Measurements from ENCODE around the gene BCAN. TPM values are rescaled to one million over a fixed set of nuclear protein-coding genes. Genes with fewer than 3 reads are reported as not detected.

Gene BCAN
- total RNA-seq, 1 experiment from 2014 or later = 1.2 TPM

DNA sequence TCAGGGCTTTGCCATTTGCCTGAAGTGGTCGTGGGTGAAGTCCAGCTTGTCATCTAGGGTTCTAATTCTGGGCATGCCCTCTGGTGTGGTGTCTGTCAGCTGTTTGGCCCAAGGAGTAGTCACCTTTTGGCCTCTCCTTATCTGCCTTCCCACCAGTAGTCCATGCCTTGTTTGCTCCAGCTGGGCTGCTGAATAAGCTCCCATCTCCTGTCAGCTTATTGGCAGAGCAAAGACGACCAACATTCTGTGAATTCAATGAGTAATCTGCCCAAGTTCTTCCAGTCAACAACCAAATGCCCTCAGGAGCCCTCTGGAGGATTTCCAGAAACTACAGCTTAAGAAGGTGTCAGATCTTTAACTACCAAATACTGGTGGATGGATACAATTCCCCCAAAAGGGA lies 7.0 kb downstream of the BCAN start:
- Histone ChIP-seq H3K79me1 (ENCODE audit: insufficient read depth, low read depth, low read length, poor library complexity, severe bottlenecking) (no peaks in the 10 kb centered on the region), H4K5ac (ENCODE audit: insufficient read length, low read depth, low read length) (no peak overlapping the region), H2BK120ac (ENCODE audit: low read depth, low read length, poor library complexity, severe bottlenecking) (no peak overlapping the region), H2AFZ (ENCODE audit: low read length) (no peak overlapping the region), H2BK15ac (ENCODE audit: low read depth, low read length) (no peak overlapping the region), H3T11ph (ENCODE audit: low read length) (no peak overlapping the region), H2BK5ac (ENCODE audit: insufficient read length, low read length) (no peak overlapping the region), H2BK20ac (ENCODE audit: low read depth, low read length, poor library complexity, severe bottlenecking) (no peak overlapping the region), H3K4me1 (ENCODE audit: insufficient read depth, low read length) (no peaks in the 10 kb centered on the region), H3K14ac (ENCODE audit: insufficient read depth, low read length) (no peak overlapping the region), H4K20me1 (ENCODE audit: control insufficient read depth, insufficient read depth, insufficient read length) (no peaks in the 10 kb centered on the region), H3K9me3 (ENCODE audit: control insufficient read depth, low read depth, low read length) (no peaks in the 10 kb centered on the region), H3K18ac (ENCODE audit: insufficient read length, low read depth, low read length) (no peak overlapping the region), H3K23ac (ENCODE audit: insufficient read length, low read depth, low read length) (no peak overlapping the region), H3K27me3 (ENCODE audit: insufficient read depth, low read length) (no peaks in the 10 kb centered on the region; the same call in 1 of the 2 replicates), H2BK12ac (ENCODE audit: insufficient read length, low read depth, low read length) (no peak overlapping the region), H3K9ac (ENCODE audit: extremely low read depth, insufficient read length, low read length) (no peak overlapping the region), H3K56ac (ENCODE audit: insufficient read length, low read depth, low read length) (no peak overlapping the region), H4K8ac (replicated peaks; ENCODE audit: insufficient read length, low read depth, low read length) (no peak overlapping the region), H3K79me2 (ENCODE audit: insufficient read depth, low read length) (no peaks in the 10 kb centered on the region), H3K4me2 (ENCODE audit: insufficient read depth, insufficient read length, low read length) (no peak overlapping the region), H3K4ac (ENCODE audit: low read depth, low read length) (no peak overlapping the region), H2AK5ac (ENCODE audit: insufficient read length, low read length) (no peak overlapping the region), H3K23me2 (ENCODE audit: insufficient read length, low read depth, low read length, poor library complexity, severe bottlenecking) (no peaks in the 10 kb centered on the region), H3K27ac (ENCODE audit: insufficient read length, low read depth, low read length) (no peak overlapping the region), H4K91ac (ENCODE audit: insufficient read length, low read depth, low read length) (no peak overlapping the region)
- H3K4me1 Mint-ChIP-seq = peaks cover 4 to 8% of the 10 kb centered on the region in 2 experiments; a peak in 3 of 4 replicates
- no peak for DNase-seq
- H3K9me3 Mint-ChIP-seq = no peaks in the 10 kb centered on the region; a peak in 1 of 5 replicates
- no peaks in the 10 kb centered on the region for H3K36me3 Mint-ChIP-seq (ENCODE audit: insufficient read depth in 1 of 3, low read depth in 3 of 3)
- TF ChIP-seq, protein P1, sequence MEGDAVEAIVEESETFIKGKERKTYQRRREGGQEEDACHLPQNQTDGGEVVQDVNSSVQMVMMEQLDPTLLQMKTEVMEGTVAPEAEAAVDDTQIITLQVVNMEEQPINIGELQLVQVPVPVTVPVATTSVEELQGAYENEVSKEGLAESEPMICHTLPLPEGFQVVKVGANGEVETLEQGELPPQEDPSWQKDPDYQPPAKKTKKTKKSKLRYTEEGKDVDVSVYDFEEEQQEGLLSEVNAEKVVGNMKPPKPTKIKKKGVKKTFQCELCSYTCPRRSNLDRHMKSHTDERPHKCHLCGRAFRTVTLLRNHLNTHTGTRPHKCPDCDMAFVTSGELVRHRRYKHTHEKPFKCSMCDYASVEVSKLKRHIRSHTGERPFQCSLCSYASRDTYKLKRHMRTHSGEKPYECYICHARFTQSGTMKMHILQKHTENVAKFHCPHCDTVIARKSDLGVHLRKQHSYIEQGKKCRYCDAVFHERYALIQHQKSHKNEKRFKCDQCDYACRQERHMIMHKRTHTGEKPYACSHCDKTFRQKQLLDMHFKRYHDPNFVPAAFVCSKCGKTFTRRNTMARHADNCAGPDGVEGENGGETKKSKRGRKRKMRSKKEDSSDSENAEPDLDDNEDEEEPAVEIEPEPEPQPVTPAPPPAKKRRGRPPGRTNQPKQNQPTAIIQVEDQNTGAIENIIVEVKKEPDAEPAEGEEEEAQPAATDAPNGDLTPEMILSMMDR (conservative IDR thresholded peaks at IDR 0.05) = no peak; the same call in 2 of the 3 replicates
- H3K27me3 Mint-ChIP-seq (ENCODE audit: low read depth) = peaks cover 93% of the 10 kb centered on the region
- no peak overlapping the region; a peak in 1 of 5 replicates for H3K4me3 Mint-ChIP-seq
- no peak overlapping the region for H3K27ac Mint-ChIP-seq
- WGBS (ENCODE audit: extremely low coverage, insufficient read length, low lambda C conversion rate) = no CpG with 5 or more reads among the region's 2 CpGs
